GM19328 (cell line): Measurements from ENCODE around the gene ACAD11.
"Not testable (repeated sequence)": the region's sequence is repeated elsewhere in the genome, so short reads cannot be mapped to it uniquely, and the experiment has no call there.

Source experiments
- ATAC-seq: cut with Tn5 transposase; IDR thresholded peaks from one replicate; pipeline ENCODE4 v1.9.1; 2021; ENCODE audit warnings: mild to moderate bottlenecking, moderate library complexity; ENCODE audit not compliant: unreplicated experiment

The ACAD11 gene

DNA sequence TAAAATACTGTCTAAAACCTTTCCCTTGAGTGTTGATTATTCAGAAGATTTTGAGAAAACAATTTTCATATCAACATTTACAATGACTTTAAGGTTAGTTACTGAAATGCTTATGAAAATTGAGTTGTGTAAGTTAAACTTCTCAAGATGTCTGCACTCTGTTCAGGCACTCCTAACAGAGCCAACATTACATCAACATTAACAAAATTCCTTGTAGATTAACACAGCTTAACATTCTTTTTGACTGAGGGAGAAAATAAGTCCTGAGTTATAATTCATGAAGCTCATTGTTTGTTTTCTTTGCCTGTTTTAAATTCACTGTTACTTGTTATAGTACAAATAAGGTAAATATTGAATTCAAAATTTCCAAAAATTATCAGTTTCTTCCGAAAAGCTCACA, 53.5 kb downstream of the ACAD11 start:
- ATAC-seq: no peak

GRCh38 chr3:132605374-132605792, 54.2 kb downstream of the ACAD11 start:
- ATAC-seq: no peak

- not testable (repeated sequence) for ATAC-seq
Observed at GRCh38 chr3:132600614-132601013, 59.0 kb downstream of the ACAD11 start.

- no peak for ATAC-seq
Observed at GRCh38 chr3:132598181-132598580, 61.4 kb downstream of the ACAD11 start.

- no peak for ATAC-seq
Observed at GRCh38 chr3:132597660-132598059, 61.9 kb downstream of the ACAD11 start.

- ATAC-seq: no peak
Observed at GRCh38 chr3:132596816-132597433, 62.7 kb downstream of the ACAD11 start, which contains the start of gene ACKR4. TSS of gene ACKR4 (plus strand) at chr3:132597270. CDS start at chr3:132600398, 3,128 bp downstream.

DNA sequence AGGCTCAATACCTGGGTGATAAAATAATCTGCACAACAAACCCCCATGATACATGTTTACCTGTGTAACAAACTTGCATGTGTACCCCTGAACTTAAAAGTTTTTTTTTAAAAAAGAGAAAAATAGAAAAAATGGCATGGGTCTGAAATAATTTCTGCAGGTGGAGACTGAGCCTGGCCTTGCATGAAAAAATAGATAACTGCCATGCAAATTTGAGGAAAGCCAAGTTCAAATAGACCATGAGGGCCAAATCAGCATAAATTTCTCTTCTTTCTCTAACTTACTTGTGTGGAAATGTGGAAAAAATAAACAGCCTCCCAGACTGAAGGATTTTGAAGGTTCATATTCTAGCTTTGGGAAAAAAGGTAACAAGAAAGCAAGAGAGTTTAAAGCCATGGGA, 63.3 kb downstream of the ACAD11 start:
- no peak for ATAC-seq

DNA sequence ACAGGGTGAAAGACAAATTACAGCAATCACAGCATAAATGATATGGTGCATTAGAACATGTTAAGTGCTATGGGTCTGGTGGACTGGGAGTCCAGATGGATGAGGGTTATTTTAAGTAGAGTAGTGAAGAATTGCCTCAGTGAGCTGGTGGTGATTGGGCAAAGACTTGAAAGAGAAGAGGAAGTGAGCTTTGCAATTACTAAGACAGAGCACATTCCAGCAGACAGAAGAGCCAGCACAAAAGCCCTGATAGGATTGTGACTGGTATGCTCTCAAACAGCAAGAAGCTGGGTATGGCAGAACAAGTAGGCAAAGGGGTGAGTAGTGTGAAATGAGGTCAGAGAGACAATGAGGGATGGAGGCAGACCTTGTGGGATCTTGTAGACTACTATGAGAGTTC, 64.6 kb downstream of the ACAD11 start:
- no peak for ATAC-seq

DNA sequence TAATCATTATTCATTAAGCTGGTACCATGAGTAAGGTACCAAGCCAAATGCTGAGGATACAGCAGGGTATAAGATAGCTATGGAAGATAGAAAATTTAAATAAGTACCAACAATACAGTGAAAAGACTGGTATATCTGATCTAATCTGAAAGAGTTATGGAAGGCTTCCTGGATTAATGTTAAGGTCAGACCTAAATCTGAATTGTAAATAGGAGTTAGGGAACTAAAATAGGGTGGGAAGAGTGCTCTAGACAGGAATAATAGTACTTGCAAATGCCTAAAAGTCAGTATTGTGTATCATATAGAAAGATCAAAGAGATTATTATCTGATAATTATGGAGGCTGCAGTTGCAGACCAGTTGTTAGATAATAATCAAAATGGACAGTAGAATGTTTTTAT, 65.1 kb downstream of the ACAD11 start:
- no peak for ATAC-seq

- ATAC-seq: no peak
Observed at GRCh38 chr3:132593947-132594323, 65.7 kb downstream of the ACAD11 start.

DNA sequence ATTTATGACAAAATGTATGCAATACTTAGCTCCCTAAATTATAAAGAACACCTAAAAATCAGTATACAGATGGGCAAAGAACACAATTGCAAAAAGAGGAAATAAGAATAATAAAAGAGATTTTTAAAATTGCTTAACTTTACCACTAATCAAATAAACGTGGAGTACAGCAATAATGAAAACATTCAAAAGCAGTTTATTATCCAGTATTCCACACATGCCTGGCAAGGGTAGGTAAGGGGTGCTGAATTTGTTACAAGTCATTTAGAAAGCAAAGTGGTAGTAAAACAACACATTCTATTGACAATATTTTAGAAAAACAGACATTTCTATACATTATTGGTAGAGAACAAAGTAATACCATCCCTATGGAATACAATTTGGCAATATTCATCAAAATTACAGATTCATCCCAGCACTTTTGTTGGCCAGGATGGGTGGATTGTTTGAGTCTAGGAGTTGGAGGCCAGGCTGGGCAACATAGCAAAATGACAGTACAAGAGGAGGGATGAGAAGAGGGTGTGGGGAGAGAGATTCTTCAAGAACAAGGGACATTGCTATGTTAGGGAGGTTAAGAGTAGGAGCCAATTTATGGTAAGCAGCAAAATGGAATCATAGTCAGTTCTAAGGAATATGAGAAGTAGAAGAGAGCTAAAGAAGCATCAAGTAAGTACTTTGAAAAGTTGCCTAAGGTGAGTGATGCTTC, 66.2 kb downstream of the ACAD11 start:
- ATAC-seq: no peak

DNA sequence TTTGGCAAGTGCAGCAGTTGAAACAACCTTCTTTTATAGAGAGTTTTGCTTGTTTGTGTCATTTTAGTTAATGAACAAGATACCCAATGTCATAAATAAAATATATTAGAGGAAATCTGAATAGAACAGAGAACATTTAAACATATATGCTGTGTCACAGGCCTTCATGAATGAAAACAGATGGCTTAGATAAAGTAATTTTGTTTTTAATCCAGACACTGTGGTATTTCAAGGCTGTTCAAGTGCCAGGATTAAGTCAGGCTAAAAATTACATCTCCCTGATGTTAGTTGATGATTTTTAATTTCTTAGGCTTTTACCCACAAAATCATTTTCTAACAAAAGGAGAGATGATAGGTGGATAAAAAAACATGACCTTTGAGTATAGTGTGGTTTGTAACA, 67.4 kb downstream of the ACAD11 start:
- no peak for ATAC-seq

DNA sequence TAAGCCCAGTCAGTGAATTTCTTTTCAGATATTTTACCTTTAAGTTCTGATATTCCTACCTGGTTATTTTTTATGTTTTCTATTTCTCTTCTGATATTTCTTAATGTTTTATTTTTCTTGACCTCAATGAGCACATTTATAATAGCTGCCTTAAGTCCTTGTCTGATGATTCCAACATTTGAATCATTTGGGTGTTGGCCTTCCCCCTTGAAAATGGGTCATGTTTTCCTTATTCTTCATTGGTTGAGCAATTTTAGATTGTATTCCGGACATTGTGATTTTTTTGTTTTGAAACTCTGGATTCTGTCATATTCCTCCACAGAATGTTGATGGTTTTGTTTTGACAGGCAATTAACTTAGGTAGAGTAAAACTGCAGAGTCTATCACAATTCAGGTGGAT, 72.2 kb downstream of the ACAD11 start:
- ATAC-seq: no peak

GRCh38 chr3:132573797-132574211, 85.8 kb downstream of the ACAD11 start:
- ATAC-seq: no peak

DNA sequence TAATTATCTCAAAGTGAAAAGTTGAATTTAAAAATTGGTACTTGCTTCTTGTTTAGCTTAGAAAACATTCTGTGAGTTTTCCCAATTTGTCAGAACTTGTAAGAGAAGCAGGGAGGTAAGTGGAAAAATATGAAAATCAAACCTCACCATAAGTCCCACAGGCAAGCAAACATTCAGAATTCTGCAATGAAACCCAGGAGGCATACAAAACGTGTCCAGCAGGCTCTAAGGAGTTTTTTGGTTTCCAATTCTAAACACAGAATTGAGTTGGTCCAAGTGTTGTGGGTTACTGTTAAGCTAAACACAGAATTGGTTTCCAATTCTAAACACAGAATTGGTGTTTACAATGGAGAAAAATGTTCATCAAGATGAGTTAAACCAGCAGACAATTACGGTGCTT, 89.6 kb downstream of the ACAD11 start:
- no peak for ATAC-seq

- no peak for ATAC-seq
Observed at GRCh38 chr3:132569580-132569979, 90.0 kb downstream of the ACAD11 start.

DNA sequence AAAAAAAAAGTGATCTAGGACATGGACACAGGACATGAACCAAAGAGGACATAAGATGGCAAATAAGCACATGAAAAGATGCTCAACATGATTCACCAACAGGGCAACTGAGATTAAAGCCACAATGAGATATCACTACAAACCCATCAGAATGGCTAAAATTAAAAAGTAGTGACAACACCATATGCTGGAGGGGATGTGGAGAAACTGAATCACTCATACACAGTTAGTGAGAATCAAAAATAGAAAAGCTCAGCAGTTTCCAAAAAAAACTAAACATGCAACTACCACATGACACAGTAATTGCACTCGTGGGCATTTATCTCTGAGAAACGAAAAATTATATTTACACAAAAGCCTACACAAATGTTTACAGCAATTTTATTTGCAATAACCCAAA, 90.5 kb downstream of the ACAD11 start:
- no peak for ATAC-seq

GRCh38 chr3:132568422-132568821, 91.2 kb downstream of the ACAD11 start:
- ATAC-seq: no peak

DNA sequence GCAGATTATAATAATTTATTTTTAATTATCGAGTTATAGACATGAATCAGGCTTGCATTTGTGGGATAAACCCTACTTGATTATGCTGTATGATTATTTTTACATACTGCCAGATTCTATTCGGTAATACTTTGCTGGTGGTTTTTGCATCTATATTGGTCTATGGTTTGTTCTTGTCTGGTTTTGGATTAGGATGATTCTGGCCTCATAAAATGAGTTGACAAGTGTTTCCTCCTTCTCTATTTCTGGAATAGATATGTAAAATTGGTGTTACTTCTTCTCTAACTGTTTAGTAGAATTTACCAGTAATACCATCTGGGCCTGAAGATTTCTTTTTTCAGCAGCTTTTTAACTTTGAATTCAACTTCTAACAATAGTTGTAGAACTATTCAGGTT, 95.5 kb downstream of the ACAD11 start:
- ATAC-seq: no peak

DNA sequence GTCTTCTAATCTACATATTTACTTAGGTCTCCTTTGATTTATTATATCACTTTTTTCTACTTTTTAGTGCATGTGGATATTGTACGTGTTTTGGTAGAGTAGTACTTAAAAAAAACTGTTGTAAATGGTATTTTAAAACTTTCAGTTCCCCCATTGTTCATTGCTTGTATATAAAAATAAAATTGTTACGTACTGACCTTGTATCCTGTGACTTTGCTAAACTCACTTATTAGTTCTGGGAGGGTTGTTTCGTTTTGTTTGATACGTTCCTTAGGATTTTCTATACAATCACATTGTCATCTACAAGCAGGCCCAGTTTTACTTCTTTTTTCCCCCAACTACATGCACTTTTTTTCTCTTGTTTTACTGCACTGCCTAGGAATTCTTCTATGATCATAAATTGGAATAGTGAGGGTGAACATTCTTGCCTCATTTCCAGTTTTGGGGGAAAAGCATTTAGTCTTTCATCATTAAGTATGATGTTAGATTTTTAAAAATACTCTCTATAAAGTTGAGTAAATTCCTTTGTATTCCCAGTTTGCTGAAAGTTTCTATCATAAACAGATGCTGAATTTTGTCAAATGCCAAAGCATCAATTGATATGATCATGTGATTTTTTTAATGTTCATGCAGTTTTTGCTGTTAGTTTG, 96.1 kb downstream of the ACAD11 start:
- no peak for ATAC-seq

DNA sequence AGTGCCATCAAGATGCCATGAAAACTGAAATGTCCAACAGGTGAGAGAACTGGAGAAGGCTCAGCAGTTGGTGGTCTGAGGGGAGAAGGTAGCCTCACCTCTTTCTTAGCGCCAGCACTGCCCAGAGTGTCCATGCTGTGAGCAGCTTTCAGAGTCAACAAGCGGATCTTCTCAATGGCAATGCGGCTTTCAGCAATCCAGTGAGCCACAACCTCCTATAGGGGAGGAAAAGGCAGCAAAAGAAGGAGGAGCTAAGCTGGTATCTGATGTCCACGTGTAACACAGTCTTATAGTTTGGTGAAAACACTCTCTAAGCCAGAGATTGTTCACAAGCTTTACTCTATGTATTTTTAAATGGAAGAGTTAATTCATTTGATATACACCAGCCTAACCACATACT, 98.6 kb downstream of the ACAD11 start:
- no peak for ATAC-seq

DNA sequence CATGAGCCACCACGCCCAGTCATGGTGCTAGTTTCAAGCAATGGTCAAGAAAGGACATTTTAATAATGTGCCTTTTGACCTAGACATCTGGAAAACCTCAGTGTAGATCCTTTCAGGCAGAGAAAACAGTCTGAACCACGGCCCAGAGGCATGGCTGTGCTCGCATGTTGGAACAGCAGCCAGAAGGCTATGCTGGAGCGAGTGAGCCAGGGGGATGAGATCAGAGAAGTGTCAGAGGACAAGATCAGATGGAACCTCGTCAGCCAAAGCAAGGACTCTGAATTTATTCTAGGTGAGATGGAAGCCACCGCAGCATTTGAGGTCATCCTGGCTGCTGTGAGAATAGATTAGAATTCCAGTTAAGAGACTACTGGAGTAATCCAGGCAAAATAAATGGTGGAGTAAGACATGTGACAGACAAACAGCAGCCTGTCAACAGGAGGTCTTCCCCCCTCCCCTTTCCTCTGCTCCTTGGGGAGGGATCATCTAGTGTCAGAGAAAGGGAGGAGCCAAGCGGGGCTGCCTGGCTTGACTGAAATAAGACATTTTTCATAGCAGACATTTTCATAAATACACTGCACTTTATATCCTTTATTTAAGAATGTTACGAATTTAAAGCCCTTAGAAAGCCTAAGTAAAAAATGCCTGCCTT, 103.0 kb downstream of the ACAD11 start:
- ATAC-seq: no peak
